Measurements from ENCODE around the gene DCLRE1C. TPM values are rescaled to one million over a fixed set of nuclear protein-coding genes. Genes with fewer than 3 reads are reported as not detected.

The DCLRE1C gene
- total and polyA plus RNA-seq, 9 of the 15 experiments (the other 6 are each of a cell fraction or from before 2014, with no cell fraction given), result 8.8 to 22.2 (median 13.9) TPM

- H3K9me3 ChIP-seq (replicated peaks; ENCODE audit: control insufficient read depth, insufficient read depth, low read depth, low read length), result no peaks in the 10 kb centered on the region
- peak; percentile 34; the same call in 1 of the 2 replicates for TF ChIP-seq ZBTB33 (CRISPR knock-in tag; IDR thresholded peaks at IDR 0.05)
- no peak for TF ChIP-seq ZNF280B (CRISPR knock-in tag; IDR thresholded peaks at IDR 0.05)
- TF ChIP-seq XRCC5 (IDR thresholded peaks at IDR 0.05; ENCODE audit: low read depth, low read length), result no peak
- no peak overlapping the region for H3K27ac ChIP-seq (ENCODE audit: extremely low read depth, low read depth, low read length)
- FAIRE-seq (no peak), DNase-seq (ENCODE audit: extremely low read depth in 1 of 4, low spot score in 3 of 4) (no peak), ATAC-seq (no peak)
- no peaks in the 10 kb centered on the region for H3K36me3 ChIP-seq (ENCODE audit: control insufficient read depth, insufficient read depth, low read length)
- no peak overlapping the region for H3K4me2 ChIP-seq (ENCODE audit: insufficient read depth, low read length)
- H3K9ac ChIP-seq (ENCODE audit: insufficient read depth in 1 of 2, low read depth in 2 of 2, low read length in 2 of 2), result no peak overlapping the region
- 62% methylated on average over 23 of the region's 50 CpGs for WGBS (ENCODE audit: insufficient coverage, low coverage, missing lambda C conversion rate)
- H2AFZ ChIP-seq (ENCODE audit: low read depth, low read length), result no peak overlapping the region
- in situ Hi-C loops (cut with MboI), result no loop called here
- POLR2A ChIA-PET, result no interaction called here
- intact Hi-C loops (cut with micrococcal nuclease), result no loop called here
- no peaks in the 10 kb centered on the region for H3K4me1 ChIP-seq (replicated peaks in 1 of 2; ENCODE audit: control insufficient read depth in 2 of 2, insufficient read depth in 2 of 2, low read length in 2 of 2)
- no TSS peak for BruUV-seq (replicated peaks)
- CTCF ChIA-PET (ENCODE audit: low intra/inter-chr PET ratio), result no interaction called here
- H3K9me1 ChIP-seq (ENCODE audit: control insufficient read depth, insufficient read depth, low read length), result no peaks in the 10 kb centered on the region
- H3K79me2 ChIP-seq (ENCODE audit: control insufficient read depth, insufficient read depth, low read length), result no peaks in the 10 kb centered on the region
- H3K27me3 ChIP-seq (ENCODE audit: control insufficient read depth in 2 of 2, insufficient read depth in 2 of 2, low read length in 2 of 2), result peaks cover 0 to 2% of the 10 kb centered on the region in 2 experiments; a peak in 2 of 5 replicates
- H3K4me3 ChIP-seq, result no peak overlapping the region
- H4K20me1 ChIP-seq (replicated peaks; ENCODE audit: control insufficient read depth, insufficient read depth, low read length), result no peaks in the 10 kb centered on the region
These were observed 42.2 kb upstream of the DCLRE1C start for GRCh38 chr10:14995964-14996565.
